Measurements from ENCODE around the gene AKAP7. TPM values are rescaled to one million over a fixed set of nuclear protein-coding genes. Genes with fewer than 3 reads are reported as not detected.

AKAP7 gene
- polyA plus RNA-seq, 1 of the 3 experiments (the other 2 are of a cell fraction) = 0.58 TPM

- TF ChIP-seq MXI1 (IDR thresholded peaks at IDR 0.05; ENCODE audit: low read depth, low read length) = no peak
- CTCF ChIA-PET = no interaction called here
- Histone ChIP-seq H3K9ac (no peak overlapping the region), H3K79me2 (ENCODE audit: insufficient read depth) (no peaks in the 10 kb centered on the region), H3K4me2 (no peak overlapping the region), H3F3A (replicated peaks; ENCODE audit: insufficient read depth) (no peaks in the 10 kb centered on the region), H3K9me2 (no peaks in the 10 kb centered on the region), H3K27ac (ENCODE audit: low read depth in 2 of 2, low read length in 1 of 2) (no peak overlapping the region), H2AFZ (ENCODE audit: low read depth) (no peak overlapping the region), H3K4me3 (ENCODE audit: low read depth in 2 of 2, low read length in 1 of 2) (no peak overlapping the region), H3K36me3 (replicated peaks in 1 of 2; ENCODE audit: control insufficient read depth in 1 of 2, insufficient read depth in 2 of 2, low read length in 1 of 2) (no peaks in the 10 kb centered on the region), H4K20me1 (ENCODE audit: insufficient read depth) (no peaks in the 10 kb centered on the region), H3K4me1 (ENCODE audit: control insufficient read depth in 1 of 2, insufficient read depth in 2 of 2, low read depth in 1 of 2, low read length in 1 of 2) (peaks cover 0 to 7% of the 10 kb centered on the region in 2 experiments; a peak in 1 of 4 replicates), H3K9me3 (no peaks in the 10 kb centered on the region), H3K27me3 (ENCODE audit: insufficient read depth) (no peaks in the 10 kb centered on the region)
- POLR2A ChIA-PET = no interaction called here
- no peak for DNase-seq
- 26% methylated on average over 3 of the region's 3 CpGs for WGBS (ENCODE audit: low lambda C conversion rate)
Observed at GRCh38 chr6:131124336-131125071, 10.8 kb upstream of the AKAP7 start.

GRCh38 chr6:131125431-131125830, 9.8 kb upstream of the AKAP7 start:
- Histone ChIP-seq H3K36me3 (replicated peaks in 1 of 2; ENCODE audit: control insufficient read depth in 1 of 2, insufficient read depth in 2 of 2, low read length in 1 of 2) (no peaks in the 10 kb centered on the region), H3K9me2 (no peaks in the 10 kb centered on the region), H3K9me3 (no peaks in the 10 kb centered on the region), H3K4me3 (ENCODE audit: low read depth in 2 of 2, low read length in 1 of 2) (no peak overlapping the region), H3F3A (replicated peaks; ENCODE audit: insufficient read depth) (no peaks in the 10 kb centered on the region), H4K20me1 (ENCODE audit: insufficient read depth) (no peaks in the 10 kb centered on the region), H3K79me2 (ENCODE audit: insufficient read depth) (no peaks in the 10 kb centered on the region), H2AFZ (ENCODE audit: low read depth) (no peak overlapping the region), H3K27me3 (ENCODE audit: insufficient read depth) (no peaks in the 10 kb centered on the region), H3K27ac (ENCODE audit: low read depth in 2 of 2, low read length in 1 of 2) (no peak overlapping the region), H3K4me1 (ENCODE audit: control insufficient read depth in 1 of 2, insufficient read depth in 2 of 2, low read depth in 1 of 2, low read length in 1 of 2) (peaks cover 0 to 7% of the 10 kb centered on the region in 2 experiments; a peak in 1 of 4 replicates), H3K9ac (no peak overlapping the region), H3K4me2 (no peak overlapping the region)
- CTCF ChIA-PET = no interaction called here
- DNase-seq = no peak
- WGBS (ENCODE audit: low lambda C conversion rate) = 28% methylated on average over 1 of the region's 1 CpG
- POLR2A ChIA-PET = no interaction called here
- no peak for TF ChIP-seq RCOR1 (IDR thresholded peaks at IDR 0.05; ENCODE audit: low read length)
- no peak for TF ChIP-seq RFX5 (IDR thresholded peaks at IDR 0.05; ENCODE audit: low read length)
- no peak for TF ChIP-seq FOXJ3 (CRISPR knock-in tag; IDR thresholded peaks at IDR 0.05)
- no peak for TF ChIP-seq NRF1 (IDR thresholded peaks at IDR 0.05; ENCODE audit: low read depth, low read length)

- Histone ChIP-seq H3K36me3 (replicated peaks in 1 of 2; ENCODE audit: control insufficient read depth in 1 of 2, insufficient read depth in 2 of 2, low read length in 1 of 2) (no peaks in the 10 kb centered on the region), H3K27me3 (ENCODE audit: insufficient read depth) (peaks cover 10% of the 10 kb centered on the region), H2AFZ (ENCODE audit: low read depth) (no peak overlapping the region), H3K27ac (ENCODE audit: low read depth in 2 of 2, low read length in 1 of 2) (no peak overlapping the region), H3K9me3 (no peaks in the 10 kb centered on the region), H3K9ac (no peak overlapping the region), H3K4me3 (ENCODE audit: low read depth in 2 of 2, low read length in 1 of 2) (no peak overlapping the region), H3K4me2 (no peak overlapping the region), H3K79me2 (ENCODE audit: insufficient read depth) (no peaks in the 10 kb centered on the region), H3F3A (replicated peaks; ENCODE audit: insufficient read depth) (peaks cover 3% of the 10 kb centered on the region), H3K4me1 (ENCODE audit: control insufficient read depth in 1 of 2, insufficient read depth in 2 of 2, low read depth in 1 of 2, low read length in 1 of 2) (peaks cover under 1 to 10% of the 10 kb centered on the region in 2 experiments; a peak in 3 of 4 replicates), H3K9me2 (no peaks in the 10 kb centered on the region), H4K20me1 (ENCODE audit: insufficient read depth) (no peaks in the 10 kb centered on the region)
- no peak for DNase-seq
- 49% methylated on average over 10 of the region's 10 CpGs for WGBS (ENCODE audit: low lambda C conversion rate)
- TF ChIP-seq, protein P1, sequence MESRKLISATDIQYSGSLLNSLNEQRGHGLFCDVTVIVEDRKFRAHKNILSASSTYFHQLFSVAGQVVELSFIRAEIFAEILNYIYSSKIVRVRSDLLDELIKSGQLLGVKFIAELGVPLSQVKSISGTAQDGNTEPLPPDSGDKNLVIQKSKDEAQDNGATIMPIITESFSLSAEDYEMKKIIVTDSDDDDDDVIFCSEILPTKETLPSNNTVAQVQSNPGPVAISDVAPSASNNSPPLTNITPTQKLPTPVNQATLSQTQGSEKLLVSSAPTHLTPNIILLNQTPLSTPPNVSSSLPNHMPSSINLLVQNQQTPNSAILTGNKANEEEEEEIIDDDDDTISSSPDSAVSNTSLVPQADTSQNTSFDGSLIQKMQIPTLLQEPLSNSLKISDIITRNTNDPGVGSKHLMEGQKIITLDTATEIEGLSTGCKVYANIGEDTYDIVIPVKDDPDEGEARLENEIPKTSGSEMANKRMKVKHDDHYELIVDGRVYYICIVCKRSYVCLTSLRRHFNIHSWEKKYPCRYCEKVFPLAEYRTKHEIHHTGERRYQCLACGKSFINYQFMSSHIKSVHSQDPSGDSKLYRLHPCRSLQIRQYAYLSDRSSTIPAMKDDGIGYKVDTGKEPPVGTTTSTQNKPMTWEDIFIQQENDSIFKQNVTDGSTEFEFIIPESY (IDR thresholded peaks at IDR 0.05; ENCODE audit: borderline replicate concordance, low read depth) = no peak
- TF ChIP-seq TCF12 (IDR thresholded peaks at IDR 0.05) (no peak), FOSL2 (IDR thresholded peaks at IDR 0.05; ENCODE audit: borderline replicate concordance, low read depth) (no peak), EZH2phosphoT487 (IDR thresholded peaks at IDR 0.05; ENCODE audit: borderline replicate concordance, low read depth) (no peak), USF1 (IDR thresholded peaks at IDR 0.05; ENCODE audit: borderline replicate concordance, low read depth) (no peak), NFIC (IDR thresholded peaks at IDR 0.05; ENCODE audit: borderline replicate concordance) (no peak)
- TF ChIP-seq, protein P2, sequence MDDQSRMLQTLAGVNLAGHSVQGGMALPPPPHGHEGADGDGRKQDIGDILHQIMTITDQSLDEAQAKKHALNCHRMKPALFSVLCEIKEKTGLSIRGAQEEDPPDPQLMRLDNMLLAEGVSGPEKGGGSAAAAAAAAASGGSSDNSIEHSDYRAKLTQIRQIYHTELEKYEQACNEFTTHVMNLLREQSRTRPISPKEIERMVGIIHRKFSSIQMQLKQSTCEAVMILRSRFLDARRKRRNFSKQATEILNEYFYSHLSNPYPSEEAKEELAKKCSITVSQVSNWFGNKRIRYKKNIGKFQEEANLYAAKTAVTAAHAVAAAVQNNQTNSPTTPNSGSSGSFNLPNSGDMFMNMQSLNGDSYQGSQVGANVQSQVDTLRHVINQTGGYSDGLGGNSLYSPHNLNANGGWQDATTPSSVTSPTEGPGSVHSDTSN (IDR thresholded peaks at IDR 0.05) = no peak
- CTCF ChIA-PET = interaction anchor here (0.6 kb wide), 1 partner anchor 1418 kb away, joined by 3 read pairs; no protein-coding TSS in a partner anchor
- POLR2A ChIA-PET = no interaction called here
Observed at GRCh38 chr6:131129689-131130553, 5.3 kb upstream of the AKAP7 start.
